ENCODE results near the gene STRIT1.
"Not testable (repeated sequence)": the region's sequence is repeated elsewhere in the genome, so short reads cannot be mapped to it uniquely, and the experiment has no call there.

STRIT1 gene

GRCh38 chr3:155312781-155313180, 19.3 kb upstream of the STRIT1 start:
- DNase-seq, result no peak

GRCh38 chr3:155309581-155309980, 16.1 kb upstream of the STRIT1 start:
- no peak for DNase-seq

GRCh38 chr3:155308831-155309230, 15.3 kb upstream of the STRIT1 start:
- no peak for DNase-seq

- no peak for DNase-seq
Observed at GRCh38 chr3:155307183-155307582, 13.7 kb upstream of the STRIT1 start.

GRCh38 chr3:155304394-155304793, 10.9 kb upstream of the STRIT1 start:
- DNase-seq, result no peak

- no peak for DNase-seq
Observed at GRCh38 chr3:155303540-155304097, 10.1 kb upstream of the STRIT1 start.

- no peak for DNase-seq
Observed at GRCh38 chr3:155302891-155303290, 9.4 kb upstream of the STRIT1 start.

GRCh38 chr3:155302481-155302880, 9.0 kb upstream of the STRIT1 start:
- no peak for DNase-seq

GRCh38 chr3:155297100-155297499, 3.6 kb upstream of the STRIT1 start:
- DNase-seq, result no peak

GRCh38 chr3:155296413-155296812, 2.9 kb upstream of the STRIT1 start:
- DNase-seq, result no peak

GRCh38 chr3:155292693-155293092, 790 bp downstream of the STRIT1 start:
- DNase-seq, result no peak

GRCh38 chr3:155292133-155292532, 1.4 kb downstream of the STRIT1 start:
- no peak for DNase-seq

- no peak for DNase-seq
Observed at GRCh38 chr3:155286736-155287135, 6.7 kb downstream of the STRIT1 start.

- no peak for DNase-seq
Observed at GRCh38 chr3:155285936-155286335, 7.5 kb downstream of the STRIT1 start.

- DNase-seq, result no peak
Observed at GRCh38 chr3:155283092-155284056, 10.1 kb downstream of the STRIT1 start.

GRCh38 chr3:155282385-155283091, 10.9 kb downstream of the STRIT1 start:
- no peak for DNase-seq

- DNase-seq, result no peak
Observed at GRCh38 chr3:155281912-155282311, 11.6 kb downstream of the STRIT1 start.

GRCh38 chr3:155276089-155276488, 17.4 kb downstream of the STRIT1 start:
- not testable (repeated sequence) for DNase-seq

GRCh38 chr3:155275159-155275754, 18.2 kb downstream of the STRIT1 start:
- not testable (repeated sequence) for DNase-seq

GRCh38 chr3:155274435-155274834, 19.0 kb downstream of the STRIT1 start:
- DNase-seq, result not testable (repeated sequence)

GRCh38 chr3:155271343-155271613, 22.2 kb downstream of the STRIT1 start:
- DNase-seq, result no peak

GRCh38 chr3:155270485-155271342, 22.8 kb downstream of the STRIT1 start:
- no peak for DNase-seq

GRCh38 chr3:155270063-155270462, 23.4 kb downstream of the STRIT1 start:
- no peak for DNase-seq
